C4-2B (cell line): ENCODE results near the gene CDHR3.

Experiments used
- H3K27ac ChIP-seq: fragments of 450-650 bp; 2 replicates; pipeline ENCODE4 v1.5.1; 2017
- ZFX ChIP-seq: fragments of 450-650 bp; IDR thresholded peaks from 2 replicates; pipeline ENCODE4 v1.6.1; 2017
- TF ChIP-seq, protein P1 (sequence below): fragments of 450-650 bp; conservative IDR thresholded peaks from 2 replicates; pipeline ENCODE4 v1.5.1; 2017; ENCODE audit warnings: mild to moderate bottlenecking

Gene CDHR3

DNA sequence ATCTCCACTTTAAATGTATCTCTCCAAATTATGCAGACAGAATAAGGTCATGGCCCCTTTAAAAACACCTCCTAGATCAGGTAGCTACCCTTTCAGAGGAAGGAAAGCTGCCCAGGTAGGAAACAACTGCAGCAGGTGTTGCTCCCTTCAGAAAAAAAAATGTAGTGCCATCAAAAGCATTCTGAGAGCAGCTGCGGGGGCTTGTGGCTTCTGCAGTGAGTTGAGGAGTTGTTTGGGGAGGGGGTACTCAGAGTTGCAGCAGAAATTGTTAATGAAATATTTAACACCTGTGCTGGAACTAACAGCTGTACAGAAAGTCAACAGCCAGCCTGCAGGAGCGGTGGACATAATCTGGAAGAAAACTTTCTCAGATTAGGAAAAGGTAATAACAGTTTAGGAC is 24.0 kb downstream of the CDHR3 start:
- TF ChIP-seq ZFX = no peak
- TF ChIP-seq, protein P1, sequence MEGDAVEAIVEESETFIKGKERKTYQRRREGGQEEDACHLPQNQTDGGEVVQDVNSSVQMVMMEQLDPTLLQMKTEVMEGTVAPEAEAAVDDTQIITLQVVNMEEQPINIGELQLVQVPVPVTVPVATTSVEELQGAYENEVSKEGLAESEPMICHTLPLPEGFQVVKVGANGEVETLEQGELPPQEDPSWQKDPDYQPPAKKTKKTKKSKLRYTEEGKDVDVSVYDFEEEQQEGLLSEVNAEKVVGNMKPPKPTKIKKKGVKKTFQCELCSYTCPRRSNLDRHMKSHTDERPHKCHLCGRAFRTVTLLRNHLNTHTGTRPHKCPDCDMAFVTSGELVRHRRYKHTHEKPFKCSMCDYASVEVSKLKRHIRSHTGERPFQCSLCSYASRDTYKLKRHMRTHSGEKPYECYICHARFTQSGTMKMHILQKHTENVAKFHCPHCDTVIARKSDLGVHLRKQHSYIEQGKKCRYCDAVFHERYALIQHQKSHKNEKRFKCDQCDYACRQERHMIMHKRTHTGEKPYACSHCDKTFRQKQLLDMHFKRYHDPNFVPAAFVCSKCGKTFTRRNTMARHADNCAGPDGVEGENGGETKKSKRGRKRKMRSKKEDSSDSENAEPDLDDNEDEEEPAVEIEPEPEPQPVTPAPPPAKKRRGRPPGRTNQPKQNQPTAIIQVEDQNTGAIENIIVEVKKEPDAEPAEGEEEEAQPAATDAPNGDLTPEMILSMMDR = no peak
- no peak overlapping the region for H3K27ac ChIP-seq

DNA sequence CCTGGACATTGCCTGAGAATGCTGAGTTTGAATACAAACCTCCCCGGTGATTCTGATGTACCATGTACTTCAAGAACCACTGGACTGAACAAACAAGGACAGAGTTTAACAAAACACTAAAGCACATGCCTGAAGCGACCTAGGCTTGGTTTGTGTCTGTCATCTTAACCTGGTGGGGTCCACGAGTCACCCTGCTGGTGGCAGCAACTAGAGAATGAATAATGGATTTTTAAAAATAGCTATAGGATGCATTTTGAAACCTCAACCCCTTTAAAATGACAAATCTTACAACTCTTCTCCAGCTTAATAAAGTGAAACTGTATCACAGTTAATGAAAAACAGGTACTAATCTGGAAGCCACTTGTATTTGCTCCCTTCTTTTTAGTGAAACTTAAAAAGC is 25.2 kb downstream of the CDHR3 start:
- H3K27ac ChIP-seq = no peak overlapping the region
- TF ChIP-seq, protein P1 = no peak
- no peak for TF ChIP-seq ZFX

DNA sequence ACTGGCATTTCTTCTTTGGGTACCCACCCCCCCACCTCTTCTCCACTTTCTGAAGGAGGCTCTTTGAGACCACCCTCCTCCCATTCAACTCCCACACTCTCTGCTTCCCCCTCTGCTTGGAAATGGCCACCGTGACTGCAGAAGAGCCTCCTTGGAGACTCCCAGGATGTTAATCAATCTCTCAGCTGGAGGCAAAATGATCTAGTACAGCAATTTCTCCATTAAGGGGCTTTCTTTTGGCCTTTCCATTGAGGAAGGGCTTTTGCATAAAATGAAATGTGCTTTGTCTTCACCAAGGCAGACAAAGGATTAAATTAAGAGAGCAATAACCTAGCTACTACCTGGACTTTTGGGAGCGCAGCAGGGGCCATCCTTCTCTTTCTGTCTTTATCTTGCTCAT is 26.1 kb downstream of the CDHR3 start:
- H3K27ac ChIP-seq = no peak overlapping the region
- no peak for TF ChIP-seq ZFX
- TF ChIP-seq, protein P1 = no peak

DNA sequence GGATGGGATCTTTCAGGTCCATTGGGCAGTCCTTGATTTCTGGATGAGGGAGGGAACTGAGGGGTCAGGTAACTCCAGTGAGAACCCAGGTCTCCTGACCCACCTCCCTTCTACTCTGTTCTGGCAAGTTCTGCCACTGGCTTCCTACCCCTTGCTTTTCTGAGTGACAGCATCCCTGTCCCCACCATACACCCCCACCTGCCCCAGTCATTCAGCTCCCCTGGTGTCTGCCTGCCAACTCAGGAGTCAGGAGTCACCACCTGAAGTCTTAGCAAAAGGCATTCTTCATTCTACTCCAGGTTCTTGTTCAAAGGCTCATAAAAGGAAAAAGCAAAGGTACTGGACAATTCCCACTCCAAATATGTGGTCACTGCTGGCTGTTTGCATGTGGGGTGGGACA is 26.6 kb downstream of the CDHR3 start:
- TF ChIP-seq ZFX = no peak
- TF ChIP-seq, protein P1 = no peak
- no peak overlapping the region for H3K27ac ChIP-seq

DNA sequence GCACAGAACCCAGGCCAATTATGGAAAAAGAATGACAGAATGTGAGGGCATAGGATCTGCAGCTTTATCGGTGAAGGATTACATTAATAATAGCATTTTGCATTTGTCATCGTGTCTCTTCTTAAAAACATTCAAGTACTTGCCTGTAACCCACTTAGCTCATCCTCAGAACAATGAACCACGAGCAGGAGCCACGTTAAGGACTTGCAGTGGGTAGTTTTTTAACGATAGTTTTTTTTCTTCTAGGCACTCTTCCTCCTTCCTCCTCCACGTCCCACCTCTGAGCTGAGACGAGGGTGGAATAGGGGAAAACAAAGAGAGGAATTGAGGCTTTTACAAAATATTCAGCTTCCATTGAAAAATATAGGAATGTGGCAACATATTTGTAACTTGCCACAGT is 27.1 kb downstream of the CDHR3 start:
- H3K27ac ChIP-seq = no peak overlapping the region

DNA sequence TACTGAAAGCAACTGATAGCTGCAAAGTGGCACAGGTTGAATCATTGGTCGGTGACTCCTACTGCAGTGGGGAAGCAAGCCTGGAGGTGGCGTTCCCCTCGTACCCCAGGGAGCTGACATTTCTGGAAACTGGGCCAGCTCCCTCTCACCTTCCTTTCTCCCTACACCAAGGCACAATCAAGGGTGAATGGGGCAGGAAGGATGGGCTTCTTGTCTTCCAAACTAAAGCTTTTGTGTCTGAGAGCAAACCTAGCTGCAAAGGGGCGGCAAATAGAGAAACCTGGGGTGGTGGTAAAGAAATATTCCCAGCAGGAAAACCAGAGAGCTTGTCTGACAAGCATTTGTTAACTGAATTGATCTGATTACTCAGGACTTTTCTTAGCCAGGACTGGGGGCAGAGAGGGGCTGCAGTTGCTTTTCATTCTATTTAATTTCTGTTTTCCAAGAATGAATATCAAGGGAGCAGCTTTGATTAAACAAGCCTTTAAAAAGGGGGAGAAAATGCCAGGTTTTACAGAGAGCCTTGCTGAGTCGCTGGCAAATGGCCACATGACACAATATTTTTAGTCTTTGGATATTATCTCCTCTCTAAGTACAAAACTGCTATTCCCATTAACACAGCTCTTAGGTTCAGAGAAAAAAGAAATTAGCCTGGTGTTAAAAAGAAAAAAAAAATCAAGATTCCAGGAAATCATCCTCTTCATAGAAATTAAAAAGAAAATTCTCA is 27.8 kb downstream of the CDHR3 start:
- no peak for TF ChIP-seq ZFX
- TF ChIP-seq, protein P1 = no peak
- no peak overlapping the region for H3K27ac ChIP-seq

More for the DNA sequence above, 27.1 kb downstream of the CDHR3 start:
- no peak for TF ChIP-seq ZFX

DNA sequence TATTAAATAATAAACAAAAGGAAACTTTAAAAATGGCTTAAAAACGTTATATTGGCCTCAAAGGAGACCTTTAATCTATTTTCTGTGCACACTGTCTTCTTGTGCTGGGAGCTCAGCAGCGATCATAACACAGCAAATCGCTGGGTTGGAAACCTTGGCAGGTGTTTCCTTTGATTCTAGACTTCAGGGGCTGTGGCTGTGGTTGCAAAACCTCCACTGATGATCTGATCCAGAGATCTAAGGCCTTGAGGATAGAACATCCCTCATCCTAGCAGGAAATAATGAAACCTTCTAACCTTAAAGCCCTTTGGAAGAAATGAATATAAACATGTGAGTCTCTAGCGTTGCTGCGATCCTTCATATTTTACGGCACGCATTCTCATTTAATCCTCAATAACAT is 29.8 kb downstream of the CDHR3 start:
- H3K27ac ChIP-seq = no peak overlapping the region
- TF ChIP-seq ZFX = no peak
- TF ChIP-seq, protein P1 = no peak
